22Rv1 (cell line): ENCODE measurements around the gene LAMB4.

Experiments used
- CTCF ChIP-seq: fragments of 450-650 bp; IDR thresholded peaks from 2 replicates; pipeline ENCODE4 v1.5.1; 2017; ENCODE audit warnings: mild to moderate bottlenecking
- ZFX ChIP-seq: fragments of 450-650 bp; IDR thresholded peaks from 2 replicates; pipeline ENCODE4 v1.6.1; 2017; ENCODE audit warnings: antibody characterized with exemption, borderline replicate concordance

DNA sequence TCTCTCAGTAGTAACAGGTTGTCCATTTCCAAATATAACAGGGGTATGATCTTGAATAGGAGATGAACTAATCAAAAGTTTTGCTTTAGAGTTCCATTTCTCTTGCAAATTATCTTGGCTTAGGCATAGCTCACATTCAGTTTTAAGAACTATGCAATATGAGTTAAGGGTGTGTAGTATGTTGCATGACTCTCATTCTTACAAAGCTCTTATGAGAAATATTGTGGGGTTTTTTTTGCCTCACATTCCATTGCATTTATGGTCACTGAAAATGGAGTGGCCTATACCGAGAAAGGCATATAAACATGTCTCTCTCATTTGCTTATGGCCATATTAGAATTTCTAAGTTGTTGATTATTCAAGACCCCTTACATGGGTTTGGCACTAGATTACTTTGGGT is 78.7 kb downstream of the LAMB4 start:
- no peak for TF ChIP-seq CTCF
- no peak for TF ChIP-seq ZFX
